K562 (cell line): ENCODE data around the gene NUP153. TPM values are rescaled to one million over a fixed set of nuclear protein-coding genes. Genes with fewer than 3 reads are reported as not detected.

ENCODE experiments used
- BHLHE40 ChIP-seq: IDR thresholded peaks from 2 replicates; pipeline ENCODE4 v1.6.1; 2011; ENCODE audit warnings: low read length, improper control_type of control experiment
- CHD4 ChIP-seq: fragments of 200-600 bp; sonication (generic); IDR thresholded peaks from 3 replicates; pipeline ENCODE4 v1.6.1; 2012; ENCODE audit warnings: low read depth, mild to moderate bottlenecking, mixed read lengths, low read length, inconsistent platforms; ENCODE audit not compliant: insufficient read depth, insufficient replicate concordance, poor library complexity, severe bottlenecking
- CTCF ChIP-seq, 3 experiments: IDR thresholded peaks in 2 of 3; conservative IDR thresholded peaks in 1 of 3; 2 replicates each; pipeline ENCODE4 v1.5.1; 2011 to 2012; ENCODE audit warnings: low read length in 3 of 3, mild to moderate bottlenecking in 3 of 3, control low read depth in 2 of 3, improper control_type of control experiment in 1 of 3, inconsistent platforms in 1 of 3, low read depth in 1 of 3, mixed read lengths in 1 of 3, moderate library complexity in 1 of 3; ENCODE audit not compliant: insufficient read depth in 2 of 3
- EP300 ChIP-seq: IDR thresholded peaks from 2 replicates; pipeline ENCODE4 v1.6.1; 2012; ENCODE audit warnings: low read length, improper control_type of control experiment
- HBP1 ChIP-seq: fragments of 450-650 bp; formaldehyde crosslinking; IDR thresholded peaks from 2 replicates; pipeline ENCODE4 v1.4.0; 2022; ENCODE audit warnings: missing genetic modification characterization
- HMGXB4 ChIP-seq: sonication (generic); formaldehyde crosslinking; IDR thresholded peaks from 2 replicates; pipeline ENCODE4 v1.8.1; 2023; ENCODE audit warnings: mild to moderate bottlenecking, missing genetic modification reagents
- LEF1 ChIP-seq: fragments of 450-650 bp; IDR thresholded peaks from 2 replicates; pipeline ENCODE4 v1.6.1; 2016; ENCODE audit warnings: mild to moderate bottlenecking
- POLR2G ChIP-seq: fragments of 200-400 bp; formaldehyde crosslinking; IDR thresholded peaks from 2 replicates; pipeline ENCODE4 v1.6.1; 2017; ENCODE audit warnings: low read depth, mild to moderate bottlenecking, antibody characterized with exemption, low read length, moderate library complexity
- RBFOX2 ChIP-seq: fragments of 200-400 bp; formaldehyde crosslinking; IDR thresholded peaks from 2 replicates; pipeline ENCODE4 v1.6.1; 2017; ENCODE audit warnings: low read depth, mild to moderate bottlenecking, low read length, moderate library complexity
- SIN3B ChIP-seq: fragments of 450-650 bp; IDR thresholded peaks from 2 replicates; pipeline ENCODE4 v1.6.1; 2017; ENCODE audit warnings: low read depth, mild to moderate bottlenecking, moderate library complexity
- ZC3H8 ChIP-seq: fragments of 450-650 bp; IDR thresholded peaks from 2 replicates; pipeline ENCODE4 v1.6.1; 2017
- ZNF263 ChIP-seq: sonication (generic); formaldehyde crosslinking; IDR thresholded peaks from 2 replicates; pipeline ENCODE4 v1.8.0; 2022; ENCODE audit warnings: mild to moderate bottlenecking, missing genetic modification reagents, borderline replicate concordance
- ZNF583 ChIP-seq: fragments of 250-450 bp; sonication (Bioruptor Pico); IDR thresholded peaks from 2 replicates; pipeline ENCODE4 v1.4.0; 2020
- polyA plus RNA-seq, 8 experiments: library from polyadenylated mRNA; depleted of rRNA in 4 of 8; stranded (reverse) in 5 of 8; unstranded in 3 of 8; fragments of >200 nt; fragmentation: Nextera tagmentation in 2 of 8; fragmentation: Illumina TruSeq in 1 of 8; extraction: Ambion mirVana in 2 of 8; extraction: Trizol in 1 of 8; gene quantifications; 2 replicates each; pipeline versions ENCODE4 v1.2.1 to v1.2.3, GENCODE V29; 2011 to 2014; ENCODE audit warnings: inconsistent platforms in 1 of 8, missing spikeins in 1 of 8
- total RNA-seq, 7 experiments: library from RNA; depleted of rRNA in 6 of 7; stranded (reverse); fragments of >200 nt in 6 of 7; fragmentation: Illumina TruSeq in 2 of 7; extraction: Trizol in 2 of 7; gene quantifications; 2 replicates each; pipeline versions ENCODE4 v1.2.1 to v1.2.3, GENCODE V29; 2011 to 2021; ENCODE audit warnings: low replicate concordance in 1 of 7

Gene NUP153
- total and polyA plus RNA-seq, 9 of the 15 experiments (the other 6 are each of a cell fraction or from before 2014, with no cell fraction given): 21.9 to 110 (median 84.8) TPM

- no peak for TF ChIP-seq HBP1 (CRISPR knock-in tag)
- 0 out of 2 replicates have a peak, but pooled peaks have one; percentile 49 for TF ChIP-seq ZNF263 (CRISPR knock-in tag)
- TF ChIP-seq CTCF (IDR thresholded peaks at IDR 0.05 in 2 of 3, conservative IDR thresholded peaks at IDR 0.05 in 1 of 3; ENCODE audit: insufficient read depth in 2 of 3, low read depth in 1 of 3, low read length in 3 of 3): peak; percentile 6 to 40 (median 19); a peak in 3 of 6 replicates
- TF ChIP-seq LEF1: no peak
- peak; percentile 82; the same call in 1 of the 2 replicates for TF ChIP-seq HMGXB4 (CRISPR knock-in tag)
- peak; percentile 26; the same call in 1 of the 2 replicates for TF ChIP-seq SIN3B
- no peak for TF ChIP-seq CHD4
- TF ChIP-seq ZC3H8: no peak
- TF ChIP-seq BHLHE40: peak; percentile 73
- TF ChIP-seq POLR2G: peak; percentile 59
- TF ChIP-seq EP300: no peak
- peak; percentile 86 for TF ChIP-seq RBFOX2
- TF ChIP-seq ZNF583 (CRISPR knock-in tag): no peak
These were observed 106.0 kb downstream of the NUP153 start (continued) for GRCh38 chr6:17600527-17601385.
